Measurements from ENCODE around the gene PTBP1. TPM values are rescaled to one million over a fixed set of nuclear protein-coding genes. Genes with fewer than 3 reads are reported as not detected.
A peak's percentile ranks its signal among the peaks of the same experiment; 100 is the strongest.

PTBP1 gene
- total and polyA plus RNA-seq, 2 donors (not counting 3 experiments of a cell fraction or from before 2014, with no cell fraction given): 382 to 623 TPM

DNA sequence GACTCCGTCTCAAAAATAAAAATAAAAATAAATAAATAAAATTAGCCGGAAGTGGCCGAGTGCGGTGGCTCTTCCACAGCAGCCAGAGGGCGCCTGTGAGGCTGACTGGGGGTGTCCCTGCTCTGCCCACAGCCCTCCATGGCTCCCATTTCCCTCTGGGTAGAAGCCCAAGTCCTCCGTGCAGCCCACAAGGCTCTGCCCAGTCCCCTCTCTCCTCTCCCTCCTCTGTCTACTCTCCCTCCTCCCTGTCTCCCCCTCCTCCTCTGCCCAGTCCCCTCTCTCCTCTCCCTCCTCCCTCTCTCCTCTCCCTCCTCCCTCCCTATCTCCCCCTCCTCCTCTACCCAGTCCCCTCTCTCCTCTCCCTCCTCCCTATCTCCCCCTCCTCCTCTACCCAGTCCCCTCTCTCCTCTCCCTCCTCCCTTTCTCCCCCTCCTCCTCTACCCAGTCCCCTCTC lies 25.9 kb upstream of the PTBP1 start:
- dilution Hi-C loops (cut with MboI; ENCODE audit: extremely low pct_ligation_motif_present, low sequenced_read_pairs) (no loop called here), intact Hi-C loops (cut with micrococcal nuclease) (loop anchor here (1.0 to 2.0 kb wide), 5 partner anchors 11 to 211 kb away; partner anchors contain the start of gene R3HDM4)
- DNase-seq (ENCODE audit: low read depth, low spot score) (peak; percentile 49), FAIRE-seq (no peak)
- no peaks in the 10 kb centered on the region for H3K36me3 ChIP-seq (ENCODE audit: control insufficient read depth in 2 of 2, extremely low read depth in 1 of 2, insufficient read depth in 2 of 2, low read length in 2 of 2)
- ChIA-PET POLR2A (no interaction called here), CTCF (interaction anchor here (1.5 to 3.1 kb wide), 8 partner anchors 18 to 213 kb away, joined by 3 to 32 read pairs (median 7); partner anchors contain the start of gene WDR18)
- TF ChIP-seq, protein P1, sequence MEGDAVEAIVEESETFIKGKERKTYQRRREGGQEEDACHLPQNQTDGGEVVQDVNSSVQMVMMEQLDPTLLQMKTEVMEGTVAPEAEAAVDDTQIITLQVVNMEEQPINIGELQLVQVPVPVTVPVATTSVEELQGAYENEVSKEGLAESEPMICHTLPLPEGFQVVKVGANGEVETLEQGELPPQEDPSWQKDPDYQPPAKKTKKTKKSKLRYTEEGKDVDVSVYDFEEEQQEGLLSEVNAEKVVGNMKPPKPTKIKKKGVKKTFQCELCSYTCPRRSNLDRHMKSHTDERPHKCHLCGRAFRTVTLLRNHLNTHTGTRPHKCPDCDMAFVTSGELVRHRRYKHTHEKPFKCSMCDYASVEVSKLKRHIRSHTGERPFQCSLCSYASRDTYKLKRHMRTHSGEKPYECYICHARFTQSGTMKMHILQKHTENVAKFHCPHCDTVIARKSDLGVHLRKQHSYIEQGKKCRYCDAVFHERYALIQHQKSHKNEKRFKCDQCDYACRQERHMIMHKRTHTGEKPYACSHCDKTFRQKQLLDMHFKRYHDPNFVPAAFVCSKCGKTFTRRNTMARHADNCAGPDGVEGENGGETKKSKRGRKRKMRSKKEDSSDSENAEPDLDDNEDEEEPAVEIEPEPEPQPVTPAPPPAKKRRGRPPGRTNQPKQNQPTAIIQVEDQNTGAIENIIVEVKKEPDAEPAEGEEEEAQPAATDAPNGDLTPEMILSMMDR (IDR thresholded peaks at IDR 0.05; ENCODE audit: extremely low read depth in 1 of 2, insufficient read depth in 1 of 2, low read depth in 1 of 2, low read length in 2 of 2): peak; percentile 52 to 71
- no peak for TF ChIP-seq MYC (IDR thresholded peaks at IDR 0.05; ENCODE audit: low read depth, low read length)
- TF ChIP-seq EZH2 (IDR thresholded peaks at IDR 0.05; ENCODE audit: borderline replicate concordance, low read depth, low read length, severe bottlenecking): no peak
- no peak for TF ChIP-seq POLR2A (IDR thresholded peaks at IDR 0.05; ENCODE audit: low read depth, low read length)
- no peaks in the 10 kb centered on the region for H3K4me1 ChIP-seq (ENCODE audit: control insufficient read depth, extremely low read depth, insufficient read depth, low read length)
- H3K9me3 ChIP-seq (replicated peaks; ENCODE audit: control insufficient read depth, insufficient read depth, low read length): no peaks in the 10 kb centered on the region
- no peak overlapping the region for H3K4me3 ChIP-seq (replicated peaks in 1 of 3; ENCODE audit: insufficient read depth in 1 of 3, low read depth in 1 of 3, low read length in 3 of 3)
- H3K27ac ChIP-seq (ENCODE audit: insufficient read depth, low read depth, low read length): no peak overlapping the region
- H2AFZ ChIP-seq (ENCODE audit: low read depth, low read length): no peak overlapping the region
- H3K79me2 ChIP-seq (ENCODE audit: control insufficient read depth, insufficient read depth, low read length): no peaks in the 10 kb centered on the region
- H4K20me1 ChIP-seq (replicated peaks; ENCODE audit: control insufficient read depth, extremely low read depth, insufficient read depth, low read length): no peaks in the 10 kb centered on the region
- H3K9me1 ChIP-seq (replicated peaks; ENCODE audit: control insufficient read depth, extremely low read depth, insufficient read depth, low read length): no peaks in the 10 kb centered on the region
- H3K27me3 ChIP-seq (ENCODE audit: control insufficient read depth in 2 of 2, insufficient read depth in 2 of 2, low read length in 2 of 2): no peaks in the 10 kb centered on the region
- no TSS peak for BruUV-seq (replicated peaks)
- H3K4me2 ChIP-seq (ENCODE audit: insufficient read depth, low read length): no peak overlapping the region
- no peak overlapping the region for H3K9ac ChIP-seq (replicated peaks; ENCODE audit: extremely low read depth, insufficient read depth, low read length)

DNA sequence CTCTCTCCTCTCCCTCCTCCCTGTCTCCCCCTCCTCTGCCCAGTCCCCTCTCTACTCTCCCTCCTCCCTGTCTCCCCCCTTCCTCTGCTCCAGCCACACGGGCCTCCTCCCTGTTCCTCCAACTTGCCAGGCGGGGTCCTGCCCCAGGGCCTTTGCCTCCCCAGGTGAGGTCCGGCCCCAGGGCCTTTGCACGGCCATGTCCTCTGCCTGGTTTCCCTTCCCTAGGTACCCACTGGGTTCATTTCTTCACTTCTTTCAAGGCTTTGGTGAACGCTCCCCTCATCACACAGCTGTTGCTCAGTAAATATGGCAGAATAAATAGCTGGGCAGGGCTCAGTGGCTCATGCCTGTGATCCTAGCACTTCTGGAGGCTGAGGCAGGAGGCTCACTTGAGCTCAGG lies 25.2 kb upstream of the PTBP1 start:
- CTCF ChIA-PET: interaction anchor here (0.9 to 1.6 kb wide), 4 partner anchors 28 to 212 kb away, joined by 3 to 4 read pairs (median 4); partner anchors contain the start of gene WDR18

More for the DNA sequence above, 25.2 kb upstream of the PTBP1 start:
- Histone ChIP-seq H3K4me3 (replicated peaks in 1 of 3; ENCODE audit: insufficient read depth in 1 of 3, low read depth in 1 of 3, low read length in 3 of 3) (no peak overlapping the region), H3K9ac (replicated peaks; ENCODE audit: extremely low read depth, insufficient read depth, low read length) (no peak overlapping the region), H4K20me1 (replicated peaks; ENCODE audit: control insufficient read depth, extremely low read depth, insufficient read depth, low read length) (no peaks in the 10 kb centered on the region), H3K79me2 (ENCODE audit: control insufficient read depth, insufficient read depth, low read length) (no peaks in the 10 kb centered on the region), H3K9me1 (replicated peaks; ENCODE audit: control insufficient read depth, extremely low read depth, insufficient read depth, low read length) (no peaks in the 10 kb centered on the region), H3K27ac (ENCODE audit: insufficient read depth, low read depth, low read length) (no peak overlapping the region), H2AFZ (ENCODE audit: low read depth, low read length) (no peak overlapping the region), H3K9me3 (replicated peaks; ENCODE audit: control insufficient read depth, insufficient read depth, low read length) (no peaks in the 10 kb centered on the region), H3K4me2 (ENCODE audit: insufficient read depth, low read length) (no peak overlapping the region), H3K4me1 (ENCODE audit: control insufficient read depth, extremely low read depth, insufficient read depth, low read length) (no peaks in the 10 kb centered on the region), H3K36me3 (ENCODE audit: control insufficient read depth in 2 of 2, extremely low read depth in 1 of 2, insufficient read depth in 2 of 2, low read length in 2 of 2) (no peaks in the 10 kb centered on the region), H3K27me3 (ENCODE audit: control insufficient read depth in 2 of 2, insufficient read depth in 2 of 2, low read length in 2 of 2) (no peaks in the 10 kb centered on the region)
- BruUV-seq (replicated peaks): no TSS peak
- intact Hi-C loops (cut with micrococcal nuclease): no loop called here
- POLR2A ChIA-PET: no interaction called here
- DNase-seq (ENCODE audit: low read depth, low spot score) (no peak), FAIRE-seq (no peak)
- TF ChIP-seq MYC (IDR thresholded peaks at IDR 0.05; ENCODE audit: low read depth, low read length) (no peak), JUN (IDR thresholded peaks at IDR 0.05; ENCODE audit: borderline replicate concordance, insufficient read depth, insufficient read length, low read depth) (no peak), POLR2AphosphoS5 (IDR thresholded peaks at IDR 0.05; ENCODE audit: insufficient read depth, low read depth, low read length) (no peak), GATA2 (IDR thresholded peaks at IDR 0.05; ENCODE audit: insufficient read depth, insufficient read length, low read depth, low read length) (no peak), EZH2 (IDR thresholded peaks at IDR 0.05; ENCODE audit: borderline replicate concordance, low read depth, low read length, severe bottlenecking) (no peak), POLR2A (IDR thresholded peaks at IDR 0.05; ENCODE audit: low read depth, low read length) (no peak), FOS (IDR thresholded peaks at IDR 0.05; ENCODE audit: borderline replicate concordance, insufficient read depth, low read length) (no peak)
- TF ChIP-seq, protein P1 (IDR thresholded peaks at IDR 0.05; ENCODE audit: extremely low read depth in 1 of 2, insufficient read depth in 1 of 2, low read depth in 1 of 2, low read length in 2 of 2): no peak
- TF ChIP-seq, protein P2, sequence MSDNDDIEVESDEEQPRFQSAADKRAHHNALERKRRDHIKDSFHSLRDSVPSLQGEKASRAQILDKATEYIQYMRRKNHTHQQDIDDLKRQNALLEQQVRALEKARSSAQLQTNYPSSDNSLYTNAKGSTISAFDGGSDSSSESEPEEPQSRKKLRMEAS (IDR thresholded peaks at IDR 0.05; ENCODE audit: insufficient read depth, insufficient read length): no peak
- dilution Hi-C loops (cut with MboI; ENCODE audit: extremely low pct_ligation_motif_present, low sequenced_read_pairs): no loop called here

Data from endothelial cell of umbilical vein (primary cell).